Endothelial cell of umbilical vein (primary cell): ENCODE measurements around the gene PTPN6.

Experiments used
- EZH2 ChIP-seq: IDR thresholded peaks from 2 replicates; pipeline ENCODE4 v1.6.1; 2012; ENCODE audit warnings: borderline replicate concordance, low read depth, mild to moderate bottlenecking, moderate library complexity, low read length, inconsistent platforms; ENCODE audit not compliant: severe bottlenecking
- FOS ChIP-seq: IDR thresholded peaks from 2 replicates; pipeline ENCODE4 v1.6.1; 2011; ENCODE audit warnings: mild to moderate bottlenecking, low read length, moderate library complexity, borderline replicate concordance; ENCODE audit not compliant: insufficient read depth
- POLR2A ChIP-seq: IDR thresholded peaks from 2 replicates; pipeline ENCODE4 v1.6.1; 2012; ENCODE audit warnings: low read depth, mild to moderate bottlenecking, control low read depth, low read length
- POLR2AphosphoS5 ChIP-seq: IDR thresholded peaks from 2 replicates; pipeline ENCODE4 v1.6.1; 2012; ENCODE audit warnings: low read depth, mild to moderate bottlenecking, control low read depth, low read length, moderate library complexity; ENCODE audit not compliant: insufficient read depth
- TF ChIP-seq, protein P1 (sequence below), 2 donors: IDR thresholded peaks; 1 replicate in 1 of 2; 2 replicates in 1 of 2; pipeline ENCODE4 v1.5.1; 2011; ENCODE audit warnings: low read length in 2 of 2, mild to moderate bottlenecking in 2 of 2, moderate library complexity in 2 of 2, control low read depth in 1 of 2, inconsistent platforms in 1 of 2, low read depth in 1 of 2; ENCODE audit not compliant: insufficient read depth in 1 of 2; ENCODE audit errors: extremely low read depth in 1 of 2

DNA sequence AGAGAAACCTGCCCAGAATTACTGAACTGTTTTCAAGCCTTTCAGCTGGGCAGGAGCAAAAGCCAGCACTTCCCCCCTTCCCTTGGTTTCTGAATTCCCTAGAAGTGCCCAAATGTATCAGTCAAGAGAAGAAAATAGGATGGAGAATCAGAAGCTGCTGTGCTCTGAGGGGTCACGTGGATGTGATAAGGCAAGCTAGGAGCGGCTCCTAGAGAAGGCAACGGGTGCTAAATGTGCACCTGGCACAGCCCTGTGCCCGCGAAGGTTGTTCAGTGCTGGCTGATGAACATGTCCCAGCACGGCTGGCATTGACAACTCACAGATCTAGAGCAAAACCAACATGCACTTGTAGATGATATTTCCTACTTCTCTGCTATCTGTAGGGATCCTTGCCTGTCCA lies 27.9 kb downstream of the PTPN6 start:
- TF ChIP-seq, protein P1, sequence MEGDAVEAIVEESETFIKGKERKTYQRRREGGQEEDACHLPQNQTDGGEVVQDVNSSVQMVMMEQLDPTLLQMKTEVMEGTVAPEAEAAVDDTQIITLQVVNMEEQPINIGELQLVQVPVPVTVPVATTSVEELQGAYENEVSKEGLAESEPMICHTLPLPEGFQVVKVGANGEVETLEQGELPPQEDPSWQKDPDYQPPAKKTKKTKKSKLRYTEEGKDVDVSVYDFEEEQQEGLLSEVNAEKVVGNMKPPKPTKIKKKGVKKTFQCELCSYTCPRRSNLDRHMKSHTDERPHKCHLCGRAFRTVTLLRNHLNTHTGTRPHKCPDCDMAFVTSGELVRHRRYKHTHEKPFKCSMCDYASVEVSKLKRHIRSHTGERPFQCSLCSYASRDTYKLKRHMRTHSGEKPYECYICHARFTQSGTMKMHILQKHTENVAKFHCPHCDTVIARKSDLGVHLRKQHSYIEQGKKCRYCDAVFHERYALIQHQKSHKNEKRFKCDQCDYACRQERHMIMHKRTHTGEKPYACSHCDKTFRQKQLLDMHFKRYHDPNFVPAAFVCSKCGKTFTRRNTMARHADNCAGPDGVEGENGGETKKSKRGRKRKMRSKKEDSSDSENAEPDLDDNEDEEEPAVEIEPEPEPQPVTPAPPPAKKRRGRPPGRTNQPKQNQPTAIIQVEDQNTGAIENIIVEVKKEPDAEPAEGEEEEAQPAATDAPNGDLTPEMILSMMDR (IDR thresholded peaks at IDR 0.05; ENCODE audit: extremely low read depth in 1 of 2, insufficient read depth in 1 of 2, low read depth in 1 of 2, low read length in 2 of 2): no peak
- no peak for TF ChIP-seq EZH2
- TF ChIP-seq POLR2AphosphoS5: peak; percentile 1
- no peak for TF ChIP-seq FOS
- TF ChIP-seq POLR2A: no peak
